HUES6 (cell line): ENCODE data around the gene NRSN1.
A peak's percentile ranks its signal among the peaks of the same experiment; 100 is the strongest.

ENCODE experiments used
- H3K27ac ChIP-seq: 2 replicates; pipeline ENCODE4 v1.7.0; 2013; ENCODE audit warnings: low read depth, mild to moderate bottlenecking, low read length, inconsistent platforms
- H3K27me3 ChIP-seq: 2 replicates; pipeline ENCODE4 v1.6.1; 2013; ENCODE audit warnings: low read length; ENCODE audit not compliant: control insufficient read depth, insufficient read depth
- H3K36me3 ChIP-seq: 2 replicates; pipeline ENCODE4 v1.6.1; 2013; ENCODE audit warnings: low read length; ENCODE audit not compliant: control insufficient read depth, insufficient read depth
- H3K4me1 ChIP-seq: 2 replicates; pipeline ENCODE4 v1.6.1; 2013; ENCODE audit warnings: low read length; ENCODE audit not compliant: control insufficient read depth, insufficient read depth
- H3K4me3 ChIP-seq: 2 replicates; pipeline ENCODE4 v1.5.1; 2013; ENCODE audit warnings: low read depth, low read length
- H3K9ac ChIP-seq: one replicate; pipeline ENCODE4 v1.6.1; 2013; ENCODE audit warnings: mild to moderate bottlenecking, low read length
- H3K9me3 ChIP-seq: 2 replicates; pipeline ENCODE4 v1.6.1; 2013; ENCODE audit warnings: low read depth, low read length; ENCODE audit not compliant: control insufficient read depth, insufficient read depth

Gene NRSN1

GRCh38 chr6:24125980-24126379, at the start of gene NRSN1:
Gene NRSN1, plus strand, starts transcription at chr6:24126215. Its CDS starts 8,113 bp downstream, at chr6:24134328.
- peaks cover 21% of the 10 kb centered on the region; the same call in 1 of the 2 replicates for H3K27me3 ChIP-seq
- H3K9me3 ChIP-seq, result no peaks in the 10 kb centered on the region
- H3K4me3 ChIP-seq, result peak within 1 kb of the TSS; percentile 76
- no peak within 1 kb of the TSS for H3K27ac ChIP-seq
- H3K36me3 ChIP-seq, result no peaks in the 10 kb centered on the region
- no peak within 1 kb of the TSS for H3K9ac ChIP-seq
- H3K4me1 ChIP-seq, result peaks cover 6% of the 10 kb centered on the region; the same call in 1 of the 2 replicates

- H3K36me3 ChIP-seq, result no peaks in the 10 kb centered on the region
- no peak overlapping the region for H3K4me3 ChIP-seq
- H3K4me1 ChIP-seq, result no peaks in the 10 kb centered on the region
- peaks cover 13% of the 10 kb centered on the region for H3K9me3 ChIP-seq
- no peak overlapping the region for H3K9ac ChIP-seq
- H3K27me3 ChIP-seq, result peaks cover 4% of the 10 kb centered on the region; the same call in 1 of the 2 replicates
- H3K27ac ChIP-seq, result no peak overlapping the region
Observed at GRCh38 chr6:24078200-24078599, 47.8 kb upstream of the NRSN1 start.

- Histone ChIP-seq H3K36me3 (no peaks in the 10 kb centered on the region), H3K9ac (no peak overlapping the region), H3K27ac (no peak overlapping the region), H3K4me1 (no peaks in the 10 kb centered on the region), H3K9me3 (peaks cover 13% of the 10 kb centered on the region), H3K27me3 (peaks cover 4% of the 10 kb centered on the region; the same call in 1 of the 2 replicates), H3K4me3 (no peak overlapping the region)
Observed at GRCh38 chr6:24079076-24079475, 46.9 kb upstream of the NRSN1 start.

- Histone ChIP-seq H3K27ac (no peak overlapping the region), H3K9ac (no peak overlapping the region), H3K27me3 (peaks cover 4% of the 10 kb centered on the region; the same call in 1 of the 2 replicates), H3K4me1 (no peaks in the 10 kb centered on the region), H3K4me3 (no peak overlapping the region), H3K9me3 (peaks cover 13% of the 10 kb centered on the region), H3K36me3 (no peaks in the 10 kb centered on the region)
Observed at GRCh38 chr6:24080711-24081110, 45.3 kb upstream of the NRSN1 start.

GRCh38 chr6:24089736-24090135, 36.3 kb upstream of the NRSN1 start:
- Histone ChIP-seq H3K9me3 (no peaks in the 10 kb centered on the region), H3K9ac (no peak overlapping the region), H3K27me3 (peaks cover 42% of the 10 kb centered on the region; the same call in 1 of the 2 replicates), H3K36me3 (no peaks in the 10 kb centered on the region), H3K27ac (no peak overlapping the region), H3K4me3 (no peak overlapping the region), H3K4me1 (no peaks in the 10 kb centered on the region)

- Histone ChIP-seq H3K9ac (no peak overlapping the region), H3K36me3 (no peaks in the 10 kb centered on the region), H3K27me3 (peaks cover 50% of the 10 kb centered on the region; the same call in 1 of the 2 replicates), H3K4me3 (no peak overlapping the region), H3K27ac (no peak overlapping the region), H3K9me3 (no peaks in the 10 kb centered on the region), H3K4me1 (no peaks in the 10 kb centered on the region)
Observed at GRCh38 chr6:24092407-24092806, 33.6 kb upstream of the NRSN1 start.

- peaks cover 60% of the 10 kb centered on the region; the same call in 1 of the 2 replicates for H3K27me3 ChIP-seq
- H3K4me3 ChIP-seq, result no peak overlapping the region
- no peak overlapping the region for H3K9ac ChIP-seq
- H3K36me3 ChIP-seq, result no peaks in the 10 kb centered on the region
- no peaks in the 10 kb centered on the region for H3K4me1 ChIP-seq
- no peak overlapping the region for H3K27ac ChIP-seq
- H3K9me3 ChIP-seq, result no peaks in the 10 kb centered on the region
Observed at GRCh38 chr6:24093381-24093780, 32.6 kb upstream of the NRSN1 start.

- Histone ChIP-seq H3K27ac (no peak overlapping the region), H3K4me3 (no peak overlapping the region), H3K9ac (no peak overlapping the region), H3K4me1 (peaks cover 2% of the 10 kb centered on the region; the same call in 1 of the 2 replicates), H3K36me3 (no peaks in the 10 kb centered on the region), H3K9me3 (no peaks in the 10 kb centered on the region), H3K27me3 (peaks cover 58% of the 10 kb centered on the region; the same call in 1 of the 2 replicates)
Observed at GRCh38 chr6:24099181-24099580, 26.8 kb upstream of the NRSN1 start.

GRCh38 chr6:24100024-24100769, 25.8 kb upstream of the NRSN1 start:
- no peak overlapping the region for H3K27ac ChIP-seq

GRCh38 chr6:24100770-24101155, 25.3 kb upstream of the NRSN1 start:
- Histone ChIP-seq H3K27ac (no peak overlapping the region), H3K4me3 (no peak overlapping the region), H3K4me1 (peaks cover 2% of the 10 kb centered on the region; the same call in 1 of the 2 replicates), H3K9me3 (no peaks in the 10 kb centered on the region), H3K27me3 (peaks cover 60% of the 10 kb centered on the region; the same call in 1 of the 2 replicates), H3K36me3 (no peaks in the 10 kb centered on the region), H3K9ac (no peak overlapping the region)

More at GRCh38 chr6:24100024-24100769, 25.8 kb upstream of the NRSN1 start:
- Histone ChIP-seq H3K9me3 (no peaks in the 10 kb centered on the region), H3K4me3 (no peak overlapping the region), H3K4me1 (peaks cover 2% of the 10 kb centered on the region; the same call in 1 of the 2 replicates), H3K9ac (no peak overlapping the region), H3K36me3 (no peaks in the 10 kb centered on the region), H3K27me3 (peaks cover 58% of the 10 kb centered on the region; the same call in 1 of the 2 replicates)

GRCh38 chr6:24105191-24105590, 20.8 kb upstream of the NRSN1 start:
- H3K9me3 ChIP-seq, result no peaks in the 10 kb centered on the region
- H3K27me3 ChIP-seq, result peaks cover 33% of the 10 kb centered on the region; the same call in 1 of the 2 replicates
- H3K4me3 ChIP-seq, result no peak overlapping the region
- no peaks in the 10 kb centered on the region for H3K36me3 ChIP-seq
- H3K4me1 ChIP-seq, result peaks cover 2% of the 10 kb centered on the region; the same call in 1 of the 2 replicates
- no peak overlapping the region for H3K9ac ChIP-seq
- H3K27ac ChIP-seq, result no peak overlapping the region
